Liver (tissue), 9 donors: Measurements from ENCODE around the gene COPS8. TPM values are rescaled to one million over a fixed set of nuclear protein-coding genes. Genes with fewer than 3 reads are reported as not detected.

Experiments
- DNase-seq: peaks from one replicate; pipeline ENCODE4 v3.0.0-alpha.2; 2017; ENCODE audit warnings: low spot score
- H3K27ac ChIP-seq, 2 donors: one replicate each; pipeline ENCODE4 v1.7.0; 2013; ENCODE audit warnings: inconsistent platforms in 2 of 2, low read length in 2 of 2, control low read depth in 1 of 2, low read depth in 1 of 2, mild to moderate bottlenecking in 1 of 2
- H3K27me3 ChIP-seq, 4 donors: one replicate each; pipeline versions ENCODE4 v1.6.1 to v1.7.0; 2013; ENCODE audit warnings: low read length in 3 of 4, inconsistent platforms in 1 of 4, mild to moderate bottlenecking in 1 of 4, moderate library complexity in 1 of 4; ENCODE audit not compliant: control insufficient read depth in 4 of 4, insufficient read depth in 4 of 4
- H3K36me3 ChIP-seq, 4 donors: one replicate each; pipeline versions ENCODE4 v1.6.1 to v1.7.0; 2013; ENCODE audit warnings: low read length in 3 of 4, mild to moderate bottlenecking in 3 of 4, low read depth in 1 of 4, moderate library complexity in 1 of 4; ENCODE audit not compliant: control insufficient read depth in 4 of 4, insufficient read depth in 3 of 4
- H3K4me1 ChIP-seq, 4 donors: one replicate each; pipeline versions ENCODE4 v1.6.1 to v1.7.0; 2013; ENCODE audit warnings: low read length in 3 of 4, mild to moderate bottlenecking in 3 of 4, moderate library complexity in 1 of 4; ENCODE audit not compliant: control insufficient read depth in 4 of 4, insufficient read depth in 4 of 4
- H3K4me3 ChIP-seq, 3 donors: one replicate each; pipeline versions ENCODE4 v1.6.1 to v1.7.0; 2013; ENCODE audit warnings: low read length in 3 of 3, control low read depth in 1 of 3, low read depth in 1 of 3, mild to moderate bottlenecking in 1 of 3
- H3K9ac ChIP-seq, 2 donors: one replicate each; pipeline ENCODE4 v1.7.0; 2013; ENCODE audit warnings: low read length in 2 of 2, mild to moderate bottlenecking in 2 of 2, moderate library complexity in 2 of 2, control low read depth in 1 of 2, low read depth in 1 of 2
- H3K9me3 ChIP-seq, 4 donors: one replicate each; pipeline versions ENCODE4 v1.6.1 to v1.7.0; 2013; ENCODE audit warnings: low read length in 3 of 4; ENCODE audit not compliant: control insufficient read depth in 4 of 4
- CTCF ChIP-seq: fragments of 150-350 bp; IDR thresholded peaks from 2 replicates; pipeline ENCODE4 v1.5.1; 2017; ENCODE audit warnings: improper control_type of control experiment, low read depth, low read length; ENCODE audit not compliant: missing input control
- EGR1 ChIP-seq, 2 donors: IDR thresholded peaks; 2 replicates each; pipeline ENCODE4 v1.6.1; 2016 to 2018; ENCODE audit warnings: antibody characterized with exemption in 2 of 2, low read depth in 2 of 2
- FOXA1 ChIP-seq: IDR thresholded peaks from 2 replicates; pipeline ENCODE4 v1.6.1; 2016; ENCODE audit warnings: antibody characterized with exemption
- FOXA2 ChIP-seq: IDR thresholded peaks from 2 replicates; pipeline ENCODE4 v1.6.1; 2016; ENCODE audit warnings: antibody characterized with exemption
- GABPA ChIP-seq, 2 donors: IDR thresholded peaks in 1 of 2; conservative IDR thresholded peaks in 1 of 2; 2 replicates each; pipeline ENCODE4 v1.6.1; 2016; ENCODE audit warnings: antibody characterized with exemption in 2 of 2, mild to moderate bottlenecking in 1 of 2, moderate library complexity in 1 of 2
- HNF4A ChIP-seq, 2 donors: conservative IDR thresholded peaks; 2 replicates each; pipeline ENCODE4 v1.6.1; 2016; ENCODE audit warnings: antibody characterized with exemption in 2 of 2, mild to moderate bottlenecking in 2 of 2
- JUND ChIP-seq, 2 donors: IDR thresholded peaks; 2 replicates each; pipeline ENCODE4 v1.6.1; 2016; ENCODE audit warnings: antibody characterized with exemption in 2 of 2
- NR2F2 ChIP-seq: IDR thresholded peaks from 2 replicates; pipeline ENCODE4 v1.6.1; 2016; ENCODE audit warnings: antibody characterized with exemption
- RAD21 ChIP-seq, 2 donors: IDR thresholded peaks; 2 replicates each; pipeline ENCODE4 v1.6.1; 2016; ENCODE audit warnings: antibody characterized with exemption in 2 of 2, mild to moderate bottlenecking in 2 of 2
- SP1 ChIP-seq: IDR thresholded peaks from 2 replicates; pipeline ENCODE4 v1.6.1; 2018; ENCODE audit warnings: antibody characterized with exemption, mild to moderate bottlenecking
- TAF1 ChIP-seq: conservative IDR thresholded peaks from 2 replicates; pipeline ENCODE4 v1.6.1; 2016; ENCODE audit warnings: antibody characterized with exemption, mild to moderate bottlenecking
- YY1 ChIP-seq: IDR thresholded peaks from 2 replicates; pipeline ENCODE4 v1.6.1; 2016; ENCODE audit warnings: antibody characterized with exemption, mild to moderate bottlenecking
- WGBS: extraction: QIAGEN DNeasy Blood & Tissue Kit; methylation state at CpG from one replicate; pipeline ENCODE4 v1.1.7; 2013; 5-methylcytosine and 5-hydroxymethylcytosine counted together
- polyA plus RNA-seq, 2 donors: library from polyadenylated mRNA; stranded (reverse) in 1 of 2; unstranded in 1 of 2; fragments of 200-250 nt in 1 of 2; fragments of >200 nt in 1 of 2; fragmentation: Nextera tagmentation in 1 of 2; extraction: Ambion mirVana in 1 of 2; gene quantifications; one replicate each; pipeline versions ENCODE4 v1.2.1 to v1.2.3, GENCODE V29; 2013 to 2015
- total RNA-seq, 2 donors: library from RNA; depleted of rRNA; stranded (reverse); fragments of >200 nt; gene quantifications; one replicate each; pipeline ENCODE4 v1.2.3, GENCODE V29; 2014
- TF ChIP-seq, protein P1 (sequence below): IDR thresholded peaks from 2 replicates; pipeline ENCODE4 v1.6.1; 2016; ENCODE audit warnings: antibody characterized with exemption
- TF ChIP-seq, protein P2 (sequence below): IDR thresholded peaks from 2 replicates; pipeline ENCODE4 v1.6.1; 2016; ENCODE audit warnings: antibody characterized with exemption, mild to moderate bottlenecking
- donor health status: healthy.
- donor health status: healthy.
- donor health status: healthy.
- donor health status: healthy.
- donor health status: healthy.

COPS8 gene
- total and polyA plus RNA-seq, 4 donors, result 19.1 to 32.9 (median 20.1) TPM

DNA sequence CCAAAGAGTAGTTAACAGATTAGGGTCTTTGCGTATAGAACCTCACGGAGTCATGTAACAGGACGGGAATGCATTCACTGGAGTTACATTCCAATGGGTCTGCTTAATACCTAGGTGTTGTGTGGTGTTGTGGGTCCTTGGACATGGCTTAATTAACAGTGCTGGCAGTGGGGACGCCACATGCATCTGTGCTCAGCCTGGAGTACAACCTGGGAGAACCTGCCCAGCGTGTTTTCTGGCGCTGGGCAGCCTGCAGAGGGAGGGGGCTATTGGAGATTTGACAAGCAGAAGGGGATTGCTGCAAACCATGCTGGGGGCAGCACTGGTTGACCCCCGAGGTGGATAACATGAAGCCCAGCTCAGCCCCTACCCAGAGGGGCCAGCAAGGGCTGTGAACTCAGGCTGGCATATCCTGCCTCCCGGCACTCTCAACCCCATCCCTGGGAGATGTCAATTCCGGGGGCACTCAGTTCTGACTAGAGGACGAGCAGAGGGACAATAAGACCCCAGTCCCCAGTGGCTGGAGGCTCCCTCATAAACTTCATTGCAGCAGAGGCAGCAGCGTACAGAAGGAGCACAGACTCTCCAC lies 29.3 kb upstream of the COPS8 start:
- TF ChIP-seq NR2F2, result no peak
- TF ChIP-seq CTCF, result no peak
- no peak for TF ChIP-seq TAF1
- no peak for TF ChIP-seq GABPA (IDR thresholded peaks at IDR 0.05 in 1 of 2, conservative IDR thresholded peaks at IDR 0.05 in 1 of 2)
- no peak for TF ChIP-seq EGR1 (IDR thresholded peaks at IDR 0.05; ENCODE audit: low read depth in 2 of 2)
- TF ChIP-seq, protein P1, sequence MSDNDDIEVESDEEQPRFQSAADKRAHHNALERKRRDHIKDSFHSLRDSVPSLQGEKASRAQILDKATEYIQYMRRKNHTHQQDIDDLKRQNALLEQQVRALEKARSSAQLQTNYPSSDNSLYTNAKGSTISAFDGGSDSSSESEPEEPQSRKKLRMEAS, result no peak
- no peak for TF ChIP-seq FOXA1
- no peak for TF ChIP-seq HNF4A (conservative IDR thresholded peaks at IDR 0.05)
- TF ChIP-seq JUND (IDR thresholded peaks at IDR 0.05), result no peak
- TF ChIP-seq YY1, result no peak
- H3K27me3 ChIP-seq, result no peaks in the 10 kb centered on the region
- H3K27ac ChIP-seq, result no peak overlapping the region
- no peak for DNase-seq
- H3K9me3 ChIP-seq, result no peaks in the 10 kb centered on the region
- H3K4me3 ChIP-seq, result no peak overlapping the region
- H3K9ac ChIP-seq, result no peak overlapping the region
- peaks cover 0 to 5% (median 2%) of the 10 kb centered on the region in 4 donors for H3K4me1 ChIP-seq
- no peaks in the 10 kb centered on the region for H3K36me3 ChIP-seq
- WGBS, result 93% methylated on average over 11 of the region's 11 CpGs

GRCh38 chr2:237057107-237057506 lies 28.6 kb upstream of the COPS8 start:
- H3K4me3 ChIP-seq, result no peak overlapping the region
- no peaks in the 10 kb centered on the region for H3K27me3 ChIP-seq
- TF ChIP-seq NR2F2 (no peak), RAD21 (IDR thresholded peaks at IDR 0.05) (no peak), CTCF (no peak), SP1 (no peak), FOXA2 (no peak), JUND (IDR thresholded peaks at IDR 0.05) (no peak), EGR1 (IDR thresholded peaks at IDR 0.05; ENCODE audit: low read depth in 2 of 2) (no peak)
- TF ChIP-seq, protein P2, sequence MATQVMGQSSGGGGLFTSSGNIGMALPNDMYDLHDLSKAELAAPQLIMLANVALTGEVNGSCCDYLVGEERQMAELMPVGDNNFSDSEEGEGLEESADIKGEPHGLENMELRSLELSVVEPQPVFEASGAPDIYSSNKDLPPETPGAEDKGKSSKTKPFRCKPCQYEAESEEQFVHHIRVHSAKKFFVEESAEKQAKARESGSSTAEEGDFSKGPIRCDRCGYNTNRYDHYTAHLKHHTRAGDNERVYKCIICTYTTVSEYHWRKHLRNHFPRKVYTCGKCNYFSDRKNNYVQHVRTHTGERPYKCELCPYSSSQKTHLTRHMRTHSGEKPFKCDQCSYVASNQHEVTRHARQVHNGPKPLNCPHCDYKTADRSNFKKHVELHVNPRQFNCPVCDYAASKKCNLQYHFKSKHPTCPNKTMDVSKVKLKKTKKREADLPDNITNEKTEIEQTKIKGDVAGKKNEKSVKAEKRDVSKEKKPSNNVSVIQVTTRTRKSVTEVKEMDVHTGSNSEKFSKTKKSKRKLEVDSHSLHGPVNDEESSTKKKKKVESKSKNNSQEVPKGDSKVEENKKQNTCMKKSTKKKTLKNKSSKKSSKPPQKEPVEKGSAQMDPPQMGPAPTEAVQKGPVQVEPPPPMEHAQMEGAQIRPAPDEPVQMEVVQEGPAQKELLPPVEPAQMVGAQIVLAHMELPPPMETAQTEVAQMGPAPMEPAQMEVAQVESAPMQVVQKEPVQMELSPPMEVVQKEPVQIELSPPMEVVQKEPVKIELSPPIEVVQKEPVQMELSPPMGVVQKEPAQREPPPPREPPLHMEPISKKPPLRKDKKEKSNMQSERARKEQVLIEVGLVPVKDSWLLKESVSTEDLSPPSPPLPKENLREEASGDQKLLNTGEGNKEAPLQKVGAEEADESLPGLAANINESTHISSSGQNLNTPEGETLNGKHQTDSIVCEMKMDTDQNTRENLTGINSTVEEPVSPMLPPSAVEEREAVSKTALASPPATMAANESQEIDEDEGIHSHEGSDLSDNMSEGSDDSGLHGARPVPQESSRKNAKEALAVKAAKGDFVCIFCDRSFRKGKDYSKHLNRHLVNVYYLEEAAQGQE, result no peak
- TF ChIP-seq, protein P1, result no peak
- H3K36me3 ChIP-seq, result no peaks in the 10 kb centered on the region
- no peak overlapping the region for H3K27ac ChIP-seq
- no peak overlapping the region for H3K9ac ChIP-seq
- peaks cover 0 to 5% (median 2%) of the 10 kb centered on the region in 4 donors for H3K4me1 ChIP-seq
- WGBS, result 91% methylated on average over 5 of the region's 5 CpGs
- no peaks in the 10 kb centered on the region for H3K9me3 ChIP-seq
- DNase-seq, result no peak
